ENCODE results near the gene NFATC1.

Gene NFATC1

GRCh38 chr18:79465392-79465991 is 69.8 kb downstream of the NFATC1 start (continued):
- TF ChIP-seq POU6F1 (CRISPR knock-in tag; IDR thresholded peaks at IDR 0.05; ENCODE audit: borderline replicate concordance, low read depth) (no peak), ZNF8 (CRISPR knock-in tag; IDR thresholded peaks at IDR 0.05) (no peak), ZNF70 (CRISPR knock-in tag; IDR thresholded peaks at IDR 0.05) (no peak), ESRRG (CRISPR knock-in tag; IDR thresholded peaks at IDR 0.05) (no peak)

- TF ChIP-seq ESRRG (CRISPR knock-in tag; IDR thresholded peaks at IDR 0.05) = no peak
- no peak for TF ChIP-seq ZNF8 (CRISPR knock-in tag; IDR thresholded peaks at IDR 0.05)
- ATAC-seq = no peak
These were observed 70.9 kb downstream of the NFATC1 start for GRCh38 chr18:79466591-79466990.

GRCh38 chr18:79467126-79467525 is 71.4 kb downstream of the NFATC1 start:
- no peak for TF ChIP-seq PATZ1 (CRISPR knock-in tag; IDR thresholded peaks at IDR 0.05; ENCODE audit: borderline replicate concordance)
- ATAC-seq = no peak

- ATAC-seq = no peak
- TF ChIP-seq GLIS3 (CRISPR knock-in tag; IDR thresholded peaks at IDR 0.05) (no peak), ZNF70 (CRISPR knock-in tag; IDR thresholded peaks at IDR 0.05) (no peak), ZNF8 (CRISPR knock-in tag; IDR thresholded peaks at IDR 0.05) (no peak), OSR1 (CRISPR knock-in tag; IDR thresholded peaks at IDR 0.05) (no peak), POU6F1 (CRISPR knock-in tag; IDR thresholded peaks at IDR 0.05; ENCODE audit: borderline replicate concordance, low read depth) (no peak), ZFP3 (CRISPR knock-in tag; IDR thresholded peaks at IDR 0.05) (no peak), CSRNP3 (CRISPR knock-in tag; IDR thresholded peaks at IDR 0.05) (no peak), ZFP30 (CRISPR knock-in tag; IDR thresholded peaks at IDR 0.05) (no peak), PPARA (CRISPR knock-in tag; IDR thresholded peaks at IDR 0.05; ENCODE audit: borderline replicate concordance) (no peak), TSHZ2 (CRISPR knock-in tag; IDR thresholded peaks at IDR 0.05) (no peak), ESRRG (CRISPR knock-in tag; IDR thresholded peaks at IDR 0.05) (no peak), CSDC2 (CRISPR knock-in tag; IDR thresholded peaks at IDR 0.05) (no peak), ARNTL (CRISPR knock-in tag; IDR thresholded peaks at IDR 0.05; ENCODE audit: borderline replicate concordance, low read depth) (no peak), PATZ1 (CRISPR knock-in tag; IDR thresholded peaks at IDR 0.05; ENCODE audit: borderline replicate concordance) (no peak), ZC3H10 (CRISPR knock-in tag; IDR thresholded peaks at IDR 0.05) (no peak), ISL1 (CRISPR knock-in tag; IDR thresholded peaks at IDR 0.05) (no peak), TOX (CRISPR knock-in tag; IDR thresholded peaks at IDR 0.05; ENCODE audit: borderline replicate concordance) (no peak), BACH2 (CRISPR knock-in tag; IDR thresholded peaks at IDR 0.05; ENCODE audit: borderline replicate concordance) (no peak), CREB5 (CRISPR knock-in tag; IDR thresholded peaks at IDR 0.05; ENCODE audit: low read depth) (no peak), ZNF565 (CRISPR knock-in tag; conservative IDR thresholded peaks at IDR 0.05; ENCODE audit: low read depth) (no peak)
These were observed 72.5 kb downstream of the NFATC1 start for GRCh38 chr18:79468119-79468789.
